Body of pancreas (tissue), 4 donors: ENCODE results near the gene GMDS. TPM values are rescaled to one million over a fixed set of nuclear protein-coding genes. Genes with fewer than 3 reads are reported as not detected.

Source experiments
- ATAC-seq: fragments of 150-250 bp; one replicate; pipeline ENCODE4 v1.9.1; 2016
- DNase-seq, 4 donors: peaks; one replicate each; pipeline ENCODE4 v3.0.0-alpha.2; 2019
- H3K27ac ChIP-seq, 4 donors: fragments of 200-600 bp; sonication (generic); 1 replicate in 3 of 4; 2 replicates in 1 of 4; pipeline versions ENCODE4 v1.5.1 to v1.6.1; 2016 to 2019; ENCODE audit warnings: mild to moderate bottlenecking in 1 of 4, mixed read lengths in 1 of 4, moderate library complexity in 1 of 4
- H3K27me3 ChIP-seq, 2 donors: fragments of 200-600 bp; sonication (generic); one replicate each; pipeline ENCODE4 v1.6.0; 2016; ENCODE audit warnings: mild to moderate bottlenecking in 1 of 2
- H3K36me3 ChIP-seq, 2 donors: fragments of 200-600 bp; sonication (generic); replicated peaks in 1 of 2; 2 replicates each; pipeline ENCODE4 v1.5.1; 2016; ENCODE audit warnings: low read depth in 2 of 2; ENCODE audit not compliant: insufficient read depth in 1 of 2
- H3K4me1 ChIP-seq: fragments of 200-600 bp; sonication (generic); one replicate; pipeline ENCODE4 v1.6.0; 2016
- H3K4me3 ChIP-seq, 2 donors: fragments of 200-600 bp; sonication (generic); 1 replicate in 1 of 2; 2 replicates in 1 of 2; pipeline ENCODE4 v1.5.1; 2016 to 2019
- H3K9me3 ChIP-seq, 3 donors: fragments of 200-600 bp; sonication (generic); 1 replicate in 2 of 3; 2 replicates in 1 of 3; pipeline ENCODE4 v1.5.1; 2016
- POLR2A ChIP-seq, 3 donors: fragments of 450-650 bp; IDR thresholded peaks; one replicate each; pipeline ENCODE4 v1.6.1; 2016; ENCODE audit warnings: antibody characterized with exemption in 3 of 3, mild to moderate bottlenecking in 2 of 3
- WGBS, 2 donors: methylation state at CpG; one replicate each; pipeline ENCODE4 v1.1.5; 2017; 5-methylcytosine and 5-hydroxymethylcytosine counted together
- intact Hi-C: fragments of 100-400 bp; cut with DNase I; formaldehyde crosslinking; loops from one replicate; pipeline ENCODE4 v1.15.1; 2023
- total RNA-seq, 2 donors: library from RNA; depleted of rRNA; stranded (reverse); fragments of >200 nt; gene quantifications; one replicate each; pipeline ENCODE4 v1.1.0, GENCODE V29; 2016
- TF ChIP-seq, protein P1 (sequence below), 7 experiments: fragments of 450-650 bp in 4 of 7; fragments of 200-600 bp in 3 of 7; sonication (generic) in 3 of 7; IDR thresholded peaks; one replicate each; pipeline ENCODE4 v1.5.1; 2016 to 2019; ENCODE audit warnings: antibody characterized with exemption in 7 of 7

The GMDS gene
- total RNA-seq, 2 donors from 2014 or later = 34.5 to 63.3 TPM

- TF ChIP-seq POLR2A (IDR thresholded peaks at IDR 0.05) = no peak
- TF ChIP-seq, protein P1, sequence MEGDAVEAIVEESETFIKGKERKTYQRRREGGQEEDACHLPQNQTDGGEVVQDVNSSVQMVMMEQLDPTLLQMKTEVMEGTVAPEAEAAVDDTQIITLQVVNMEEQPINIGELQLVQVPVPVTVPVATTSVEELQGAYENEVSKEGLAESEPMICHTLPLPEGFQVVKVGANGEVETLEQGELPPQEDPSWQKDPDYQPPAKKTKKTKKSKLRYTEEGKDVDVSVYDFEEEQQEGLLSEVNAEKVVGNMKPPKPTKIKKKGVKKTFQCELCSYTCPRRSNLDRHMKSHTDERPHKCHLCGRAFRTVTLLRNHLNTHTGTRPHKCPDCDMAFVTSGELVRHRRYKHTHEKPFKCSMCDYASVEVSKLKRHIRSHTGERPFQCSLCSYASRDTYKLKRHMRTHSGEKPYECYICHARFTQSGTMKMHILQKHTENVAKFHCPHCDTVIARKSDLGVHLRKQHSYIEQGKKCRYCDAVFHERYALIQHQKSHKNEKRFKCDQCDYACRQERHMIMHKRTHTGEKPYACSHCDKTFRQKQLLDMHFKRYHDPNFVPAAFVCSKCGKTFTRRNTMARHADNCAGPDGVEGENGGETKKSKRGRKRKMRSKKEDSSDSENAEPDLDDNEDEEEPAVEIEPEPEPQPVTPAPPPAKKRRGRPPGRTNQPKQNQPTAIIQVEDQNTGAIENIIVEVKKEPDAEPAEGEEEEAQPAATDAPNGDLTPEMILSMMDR (IDR thresholded peaks at IDR 0.05) = no peak
- DNase-seq (no peak), ATAC-seq (no peak)
- Histone ChIP-seq H3K9me3 (no peaks in the 10 kb centered on the region), H3K36me3 (no peaks in the 10 kb centered on the region), H3K4me1 (peaks cover 19% of the 10 kb centered on the region), H3K27me3 (no peaks in the 10 kb centered on the region), H3K4me3 (no peak overlapping the region), H3K27ac (no peak overlapping the region)
- WGBS, 2 donors = 95% methylated on average over 6 of the region's 6 CpGs
- intact Hi-C loops = no loop called here
Observed at GRCh38 chr6:1892716-1893115, 352.7 kb downstream of the GMDS start.

GRCh38 chr6:1890987-1891386 is 354.4 kb downstream of the GMDS start:
- DNase-seq (no peak), ATAC-seq (no peak)
- Histone ChIP-seq H3K9me3 (no peaks in the 10 kb centered on the region), H3K27ac (no peak overlapping the region), H3K4me1 (peaks cover 21% of the 10 kb centered on the region), H3K4me3 (no peak overlapping the region), H3K36me3 (no peaks in the 10 kb centered on the region), H3K27me3 (no peaks in the 10 kb centered on the region)
- WGBS, 2 donors = 95 to 97% methylated on average over 2 of the region's 2 CpGs
- TF ChIP-seq, protein P1 (IDR thresholded peaks at IDR 0.05) = no peak
- TF ChIP-seq POLR2A (IDR thresholded peaks at IDR 0.05) = no peak
- intact Hi-C loops = no loop called here

DNA sequence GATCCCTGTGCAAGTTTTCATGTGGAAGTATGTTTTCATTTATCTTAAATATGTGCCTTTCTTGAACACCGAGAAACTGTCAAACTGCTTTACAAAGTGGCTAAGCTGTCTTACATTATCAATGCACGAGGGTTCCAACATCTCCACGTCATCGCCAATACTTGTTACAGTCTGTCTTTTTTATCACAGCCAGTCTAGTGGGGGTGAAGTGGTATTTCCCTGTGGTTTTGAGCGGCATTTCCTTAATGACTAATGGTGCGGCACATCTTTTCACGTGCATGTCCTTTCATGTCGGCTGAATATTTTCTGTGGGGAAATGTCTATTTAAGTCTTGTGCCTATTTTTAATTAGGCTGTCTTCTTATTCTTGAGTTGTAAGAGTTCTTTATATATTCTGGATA is 355.3 kb downstream of the GMDS start:
- no peak for ATAC-seq
- no peak for DNase-seq
- Histone ChIP-seq H3K27ac (no peak overlapping the region), H3K4me1 (peaks cover 24% of the 10 kb centered on the region), H3K4me3 (no peak overlapping the region), H3K9me3 (no peaks in the 10 kb centered on the region), H3K36me3 (no peaks in the 10 kb centered on the region), H3K27me3 (no peaks in the 10 kb centered on the region)
- TF ChIP-seq POLR2A (IDR thresholded peaks at IDR 0.05) = no peak
- TF ChIP-seq, protein P1 (IDR thresholded peaks at IDR 0.05) = no peak
- intact Hi-C loops = no loop called here
- 93% methylated on average over 8 of the region's 8 CpGs for WGBS, 2 donors

DNA sequence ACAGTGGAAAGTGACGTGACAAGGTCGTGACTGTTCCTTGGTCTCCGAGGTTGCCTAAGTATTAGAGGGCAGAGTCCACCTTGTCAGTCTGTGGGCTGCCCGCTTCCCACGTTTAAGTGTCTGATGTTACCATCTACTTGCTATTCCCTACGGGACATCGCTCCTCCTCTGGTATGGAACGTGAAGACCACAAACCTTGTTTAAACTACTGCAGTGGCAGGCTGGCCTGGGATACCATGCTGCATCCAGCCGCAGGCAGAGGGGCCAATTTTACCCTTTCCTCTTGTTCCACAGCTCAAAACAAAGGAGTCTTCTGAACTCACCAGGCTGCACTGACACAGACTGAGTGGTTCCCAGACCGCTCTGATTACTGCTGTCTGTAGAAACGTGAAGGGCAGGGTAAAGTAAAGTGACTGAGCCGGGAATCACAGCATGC is 359.8 kb downstream of the GMDS start:
- TF ChIP-seq, protein P1 (IDR thresholded peaks at IDR 0.05) = no peak
- TF ChIP-seq POLR2A (IDR thresholded peaks at IDR 0.05) = no peak
- Histone ChIP-seq H3K27me3 (no peaks in the 10 kb centered on the region), H3K4me1 (peaks cover 13% of the 10 kb centered on the region), H3K9me3 (no peaks in the 10 kb centered on the region), H3K36me3 (no peaks in the 10 kb centered on the region), H3K27ac (peak overlapping the region in 2 of 4 donors; percentile 29 to 40), H3K4me3 (no peak overlapping the region)
- ATAC-seq = peak; percentile 64
- intact Hi-C loops = no loop called here
- 52 to 57% methylated on average over 12 of the region's 12 CpGs for WGBS, 2 donors
- peak in 3 of 4 donors; percentile 19 to 52 (median 28) for DNase-seq

- TF ChIP-seq, protein P1 (IDR thresholded peaks at IDR 0.05) = no peak
- no peak for TF ChIP-seq POLR2A (IDR thresholded peaks at IDR 0.05)
- H3K27ac ChIP-seq = no peak overlapping the region
- H3K27me3 ChIP-seq = no peaks in the 10 kb centered on the region
- no peaks in the 10 kb centered on the region for H3K36me3 ChIP-seq
- H3K4me1 ChIP-seq = peaks cover 13% of the 10 kb centered on the region
- no peaks in the 10 kb centered on the region for H3K9me3 ChIP-seq
- 83 to 93% methylated on average over 2 of the region's 2 CpGs for WGBS, 2 donors
- intact Hi-C loops = no loop called here
- ATAC-seq (no peak), DNase-seq (no peak)
- no peak overlapping the region for H3K4me3 ChIP-seq
Observed at GRCh38 chr6:1884313-1884712, 361.1 kb downstream of the GMDS start.
